Astrocyte of the spinal cord (primary cell): Measurements from ENCODE around the gene TBC1D14.

Experiments
- DNase-seq: peaks from one replicate; pipeline ENCODE4 v3.0.0; 2011; ENCODE audit warnings: low read depth, low spot score
- H3K4me3 ChIP-seq: 2 replicates; pipeline ENCODE4 v1.5.1; 2011; ENCODE audit warnings: low read depth, mild to moderate bottlenecking, low read length, moderate library complexity
- in situ Hi-C: cut with HindIII; loops from 2 replicates; pipeline ENCODE4 v1.10.0; 2017; ENCODE audit warnings: low sequenced_read_pairs
- TF ChIP-seq, protein P1 (sequence below): IDR thresholded peaks from 2 replicates; pipeline ENCODE4 v1.5.1; 2012; ENCODE audit warnings: low read depth, mild to moderate bottlenecking, low read length, inconsistent platforms

TBC1D14 gene

DNA sequence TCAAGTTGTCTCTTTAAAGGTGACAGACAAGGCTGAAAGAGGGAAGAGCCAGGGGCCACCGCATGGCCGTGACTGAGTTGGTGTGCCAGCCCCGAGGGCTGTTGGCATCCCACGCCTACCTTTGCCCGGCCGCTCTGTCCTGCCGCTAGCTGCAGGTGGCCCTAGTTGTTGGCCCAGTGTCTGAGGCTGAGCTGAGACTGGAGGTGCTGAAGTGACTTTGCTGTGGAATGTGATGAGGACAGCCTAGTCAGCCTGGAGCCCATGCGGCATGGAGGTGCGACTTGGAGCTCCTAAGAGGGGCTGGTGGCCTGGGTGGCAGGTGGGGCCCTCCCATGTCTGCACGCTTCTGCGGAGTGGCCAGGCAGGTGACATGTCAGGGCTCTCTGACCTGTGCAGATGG lies 140.1 kb downstream of the TBC1D14 start:
- in situ Hi-C loops: no loop called here
- DNase-seq: no peak
- no peak overlapping the region for H3K4me3 ChIP-seq
- TF ChIP-seq, protein P1, sequence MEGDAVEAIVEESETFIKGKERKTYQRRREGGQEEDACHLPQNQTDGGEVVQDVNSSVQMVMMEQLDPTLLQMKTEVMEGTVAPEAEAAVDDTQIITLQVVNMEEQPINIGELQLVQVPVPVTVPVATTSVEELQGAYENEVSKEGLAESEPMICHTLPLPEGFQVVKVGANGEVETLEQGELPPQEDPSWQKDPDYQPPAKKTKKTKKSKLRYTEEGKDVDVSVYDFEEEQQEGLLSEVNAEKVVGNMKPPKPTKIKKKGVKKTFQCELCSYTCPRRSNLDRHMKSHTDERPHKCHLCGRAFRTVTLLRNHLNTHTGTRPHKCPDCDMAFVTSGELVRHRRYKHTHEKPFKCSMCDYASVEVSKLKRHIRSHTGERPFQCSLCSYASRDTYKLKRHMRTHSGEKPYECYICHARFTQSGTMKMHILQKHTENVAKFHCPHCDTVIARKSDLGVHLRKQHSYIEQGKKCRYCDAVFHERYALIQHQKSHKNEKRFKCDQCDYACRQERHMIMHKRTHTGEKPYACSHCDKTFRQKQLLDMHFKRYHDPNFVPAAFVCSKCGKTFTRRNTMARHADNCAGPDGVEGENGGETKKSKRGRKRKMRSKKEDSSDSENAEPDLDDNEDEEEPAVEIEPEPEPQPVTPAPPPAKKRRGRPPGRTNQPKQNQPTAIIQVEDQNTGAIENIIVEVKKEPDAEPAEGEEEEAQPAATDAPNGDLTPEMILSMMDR: no peak

DNA sequence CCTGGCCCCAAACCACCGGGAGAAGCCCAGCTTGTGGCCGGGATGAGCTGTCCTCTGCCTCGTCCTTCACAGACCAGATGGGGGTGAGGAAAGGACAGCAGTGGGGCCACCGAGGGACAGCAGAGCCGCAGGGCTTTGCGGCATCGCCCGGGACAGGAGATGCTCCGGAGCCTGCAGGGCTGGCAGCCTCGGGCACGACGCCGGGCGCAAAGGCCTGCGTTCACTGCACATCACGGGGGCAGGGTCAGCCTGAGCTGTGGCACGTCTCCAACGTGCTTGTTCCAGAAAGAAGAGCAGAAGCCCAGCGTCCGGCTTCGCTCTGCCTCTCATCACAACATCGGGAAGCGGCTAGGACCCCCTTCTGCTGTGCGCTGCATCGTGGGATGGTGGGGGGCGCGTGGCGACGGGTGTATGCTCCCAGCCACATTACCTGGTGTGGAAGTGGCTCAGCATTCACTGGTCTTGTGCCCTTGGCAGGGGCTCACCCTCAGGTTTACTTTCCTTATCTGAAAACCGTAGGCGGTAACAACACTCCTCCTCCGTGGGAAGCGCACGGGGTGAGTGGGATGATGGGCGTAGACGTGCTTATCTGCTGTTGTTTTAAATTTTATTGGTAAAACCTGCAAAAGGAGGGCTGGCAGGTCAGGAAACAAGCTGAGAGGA lies 141.0 kb downstream of the TBC1D14 start:
- TF ChIP-seq, protein P1: no peak
- in situ Hi-C loops: no loop called here
- no peak for DNase-seq
- no peak overlapping the region for H3K4me3 ChIP-seq

DNA sequence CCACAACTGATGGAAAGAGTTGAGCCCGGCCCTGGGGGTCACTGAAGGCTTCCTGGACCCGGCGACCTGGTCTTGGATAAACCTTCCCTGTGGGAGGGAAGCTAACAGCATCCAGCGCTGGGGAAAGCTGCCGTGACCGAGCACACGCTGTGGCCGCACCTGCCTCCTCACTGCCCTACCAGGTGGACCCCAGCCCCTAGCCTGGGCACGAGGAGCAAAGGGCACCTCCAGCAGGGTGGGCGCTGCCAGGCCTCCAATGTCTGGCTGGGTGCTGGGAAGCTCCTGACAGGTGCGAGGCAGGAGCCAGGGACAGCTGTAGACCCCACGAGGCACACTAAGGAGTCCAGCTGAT lies 141.5 kb downstream of the TBC1D14 start:
- H3K4me3 ChIP-seq: no peak overlapping the region
- no peak for DNase-seq
- in situ Hi-C loops: no loop called here
- TF ChIP-seq, protein P1: no peak

DNA sequence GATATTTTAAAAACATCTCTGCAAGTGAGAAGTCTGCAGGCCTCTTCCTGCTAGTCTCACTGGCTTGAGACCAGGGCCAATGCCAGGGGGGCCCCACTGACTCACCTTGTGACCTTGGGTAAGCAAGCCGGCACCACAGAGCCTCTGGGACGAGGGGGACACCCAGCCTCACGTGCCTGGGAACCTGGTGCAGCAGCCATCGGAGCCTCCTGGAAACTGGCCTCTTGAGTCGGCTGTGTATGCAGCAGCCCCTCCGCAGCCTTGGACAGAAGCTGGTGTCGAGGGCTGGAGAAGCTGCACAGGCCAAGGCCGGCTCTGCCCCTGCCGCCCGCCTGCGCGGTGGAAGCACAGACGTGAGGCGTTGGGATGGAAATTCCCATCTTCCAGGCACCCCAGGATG lies 142.3 kb downstream of the TBC1D14 start:
- TF ChIP-seq, protein P1: no peak
- H3K4me3 ChIP-seq: no peak overlapping the region
- DNase-seq: no peak
- in situ Hi-C loops: no loop called here

DNA sequence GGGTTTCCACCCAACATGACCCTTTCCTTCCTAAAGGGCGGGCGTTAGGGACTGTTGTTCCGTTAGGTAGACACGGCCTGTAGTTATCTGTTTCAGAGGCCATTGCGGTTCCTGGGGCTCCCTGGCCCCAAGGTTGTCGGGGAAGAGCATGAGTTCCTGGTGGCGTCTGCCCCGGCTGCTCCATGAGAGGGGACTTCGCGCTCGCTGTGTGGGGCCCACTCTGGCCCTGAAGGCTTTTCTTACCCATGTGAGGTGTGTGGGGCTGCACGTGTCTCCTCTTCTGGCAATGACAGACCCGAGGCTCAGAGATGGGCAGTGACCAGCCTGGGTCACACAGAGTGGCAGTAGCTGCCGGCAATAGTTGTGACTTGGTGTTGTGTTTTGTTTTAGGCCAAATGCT lies 142.7 kb downstream of the TBC1D14 start:
- DNase-seq: no peak
- H3K4me3 ChIP-seq: no peak overlapping the region
- in situ Hi-C loops: no loop called here
- TF ChIP-seq, protein P1: no peak

DNA sequence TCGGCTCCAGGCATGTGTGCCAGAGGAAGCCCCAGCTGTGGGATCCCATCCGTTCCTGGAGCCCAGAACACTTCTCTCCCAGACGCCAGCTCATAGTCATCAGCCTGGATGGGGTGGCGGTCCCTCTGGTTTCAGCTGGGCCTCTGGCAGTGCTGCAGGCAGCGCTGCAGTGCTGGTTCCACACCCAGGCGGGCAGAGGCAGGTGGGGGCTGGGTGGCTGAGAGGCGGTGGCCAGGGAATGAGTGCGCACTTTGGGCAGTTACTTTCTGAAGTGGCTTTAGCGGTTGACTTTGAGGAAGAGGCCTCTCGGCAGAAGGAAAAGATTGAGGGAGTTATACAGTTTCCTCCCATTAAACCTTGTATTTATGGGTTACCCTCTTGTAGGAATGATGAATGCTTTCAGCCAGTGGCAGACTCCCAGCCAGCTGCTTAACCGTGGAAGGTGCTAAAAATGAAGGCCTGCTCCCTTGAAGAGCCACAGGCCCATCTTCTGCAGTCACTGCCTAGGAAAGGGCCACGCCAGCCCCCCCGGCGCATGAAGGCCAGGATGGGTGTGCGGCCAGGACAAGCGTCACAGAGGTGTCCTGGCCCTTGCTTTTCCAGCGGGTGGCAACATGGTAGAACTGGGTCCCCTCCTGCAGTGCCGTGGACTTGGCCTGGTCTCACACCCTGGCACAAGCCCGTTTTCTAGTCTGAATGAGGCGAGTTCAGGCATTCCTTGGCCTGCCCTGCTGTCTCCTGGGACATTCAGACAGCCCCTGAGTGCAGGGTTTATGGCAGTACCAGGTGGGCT lies 143.5 kb downstream of the TBC1D14 start:
- peak; percentile 33 for DNase-seq
- TF ChIP-seq, protein P1: no peak
- in situ Hi-C loops: no loop called here

More for the DNA sequence above, 143.5 kb downstream of the TBC1D14 start:
- no peak overlapping the region for H3K4me3 ChIP-seq
